ENCODE measurements around the gene HES6. TPM values are rescaled to one million over a fixed set of nuclear protein-coding genes. Genes with fewer than 3 reads are reported as not detected.

HES6 gene
- total RNA-seq, 1 experiment from 2014 or later: 5.3 TPM

- DNase-seq (ENCODE audit: low read depth): no peak
Measured at GRCh38 chr2:238202326-238203093, 37.3 kb downstream of the HES6 start.

DNA sequence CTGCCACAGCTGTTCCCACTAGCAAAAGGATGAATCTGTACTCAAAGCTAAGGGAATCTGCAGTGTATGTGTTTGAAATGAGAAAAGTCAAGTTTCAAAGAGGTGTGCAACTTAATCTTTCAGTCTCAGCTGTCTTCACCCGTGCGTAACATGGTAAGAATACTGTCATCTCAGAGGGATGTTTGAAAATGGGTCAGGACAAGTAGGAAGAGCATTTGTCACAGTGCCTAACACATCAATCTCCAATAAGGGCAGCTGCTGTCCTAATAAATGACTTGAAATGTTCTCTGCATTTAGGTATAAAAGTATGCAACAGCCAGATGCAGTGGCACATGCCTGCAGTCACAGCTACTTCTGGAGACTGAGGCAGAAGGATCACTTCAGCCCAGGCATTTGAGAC, 49.4 kb downstream of the HES6 start:
- no peak for DNase-seq (ENCODE audit: low read depth)

Other genes with a start within 250 kb of the HES6 start
- gene SCLY, start 179.0 kb downstream of the HES6 start, total RNA-seq (2014; rRNA removed; shearing (Covaris generic)): 8.7 and 10.5 TPM in 2 replicates
- gene ESPNL, start 139.7 kb downstream of the HES6 start, total RNA-seq (2014; rRNA removed; shearing (Covaris generic)): not detected in 2 replicates
- not detected in 2 replicates for gene KLHL30, start 101.4 kb downstream of the HES6 start, total RNA-seq (2014; rRNA removed; shearing (Covaris generic))
- gene ERFE, start 81.1 kb downstream of the HES6 start, total RNA-seq (2014; rRNA removed; shearing (Covaris generic)): 1.6 and 5.2 TPM in 2 replicates
- 8.8 and 19.5 TPM in 2 replicates for gene ILKAP, start 36.3 kb downstream of the HES6 start, total RNA-seq (2014; rRNA removed; shearing (Covaris generic))
- gene PER2, start 48.6 kb upstream of the HES6 start, total RNA-seq (2014; rRNA removed; shearing (Covaris generic)): 1.4 and 3.7 TPM in 2 replicates
- gene TRAF3IP1, start 80.5 kb upstream of the HES6 start, total RNA-seq (2014; rRNA removed; shearing (Covaris generic)): 3.2 and 12.7 TPM in 2 replicates
- 11.5 and 17.2 TPM in 2 replicates for gene ASB1, start 186.9 kb upstream of the HES6 start, total RNA-seq (2014; rRNA removed; shearing (Covaris generic))

All from M059J (cell line).